ENCODE measurements around the gene AHCYL2.

The AHCYL2 gene

GRCh38 chr7:129210256-129210988, 14.4 kb upstream of the AHCYL2 start:
- Histone ChIP-seq H3K36me3 (ENCODE audit: low read length) (no peaks in the 10 kb centered on the region), H2AFZ (ENCODE audit: low read depth, low read length, severe bottlenecking) (no peak overlapping the region), H3K9ac (ENCODE audit: low read length) (no peak overlapping the region), H3K79me2 (ENCODE audit: insufficient read depth, low read length) (no peaks in the 10 kb centered on the region), H3K27me3 (ENCODE audit: low read length) (no peaks in the 10 kb centered on the region), H3K4me3 (ENCODE audit: insufficient read depth, low read length, poor library complexity, severe bottlenecking) (no peak overlapping the region), H3K9me2 (replicated peaks; ENCODE audit: insufficient read depth, low read length) (no peaks in the 10 kb centered on the region), H4K20me1 (ENCODE audit: low read depth, low read length) (no peaks in the 10 kb centered on the region), H3K27ac (ENCODE audit: low read depth, low read length) (no peak overlapping the region), H3F3A (ENCODE audit: insufficient read depth) (no peaks in the 10 kb centered on the region), H3K9me3 (ENCODE audit: insufficient read depth, low read length) (no peaks in the 10 kb centered on the region), H3K4me2 (ENCODE audit: low read depth, low read length, poor library complexity, severe bottlenecking) (no peak overlapping the region)
- TF ChIP-seq CTCF (IDR thresholded peaks at IDR 0.05; ENCODE audit: insufficient read depth, low read length, poor library complexity, severe bottlenecking) (peak; percentile 78), EZH2phosphoT487 (conservative IDR thresholded peaks at IDR 0.05; ENCODE audit: low read length) (no peak)

GRCh38 chr7:129210989-129211312, 13.9 kb upstream of the AHCYL2 start:
- Histone ChIP-seq H3K27ac (ENCODE audit: low read depth, low read length) (no peak overlapping the region), H3K27me3 (ENCODE audit: low read length) (no peaks in the 10 kb centered on the region), H3K9me2 (replicated peaks; ENCODE audit: insufficient read depth, low read length) (no peaks in the 10 kb centered on the region), H3K36me3 (ENCODE audit: low read length) (no peaks in the 10 kb centered on the region), H3F3A (ENCODE audit: insufficient read depth) (no peaks in the 10 kb centered on the region), H2AFZ (ENCODE audit: low read depth, low read length, severe bottlenecking) (peak overlapping the region; percentile 56), H3K9me3 (ENCODE audit: insufficient read depth, low read length) (no peaks in the 10 kb centered on the region), H4K20me1 (ENCODE audit: low read depth, low read length) (no peaks in the 10 kb centered on the region), H3K79me2 (ENCODE audit: insufficient read depth, low read length) (no peaks in the 10 kb centered on the region), H3K4me3 (ENCODE audit: insufficient read depth, low read length, poor library complexity, severe bottlenecking) (no peak overlapping the region), H3K4me2 (ENCODE audit: low read depth, low read length, poor library complexity, severe bottlenecking) (no peak overlapping the region), H3K9ac (ENCODE audit: low read length) (no peak overlapping the region)
- TF ChIP-seq CTCF (IDR thresholded peaks at IDR 0.05; ENCODE audit: insufficient read depth, low read length, poor library complexity, severe bottlenecking) (no peak), EZH2phosphoT487 (conservative IDR thresholded peaks at IDR 0.05; ENCODE audit: low read length) (no peak)

- no peak for TF ChIP-seq CTCF (IDR thresholded peaks at IDR 0.05; ENCODE audit: insufficient read depth, low read length, poor library complexity, severe bottlenecking)
- no peak overlapping the region for H3K4me3 ChIP-seq (ENCODE audit: insufficient read depth, low read length, poor library complexity, severe bottlenecking)
- H3F3A ChIP-seq (ENCODE audit: insufficient read depth), result no peaks in the 10 kb centered on the region
- H4K20me1 ChIP-seq (ENCODE audit: low read depth, low read length), result no peaks in the 10 kb centered on the region
- H3K9me3 ChIP-seq (ENCODE audit: insufficient read depth, low read length), result no peaks in the 10 kb centered on the region
- H3K9ac ChIP-seq (ENCODE audit: low read length), result no peak overlapping the region
- H3K27ac ChIP-seq (ENCODE audit: low read depth, low read length), result no peak overlapping the region
- no peaks in the 10 kb centered on the region for H3K36me3 ChIP-seq (ENCODE audit: low read length)
- no peak overlapping the region for H3K4me2 ChIP-seq (ENCODE audit: low read depth, low read length, poor library complexity, severe bottlenecking)
- peak overlapping the region; percentile 56 for H2AFZ ChIP-seq (ENCODE audit: low read depth, low read length, severe bottlenecking)
- no peaks in the 10 kb centered on the region for H3K79me2 ChIP-seq (ENCODE audit: insufficient read depth, low read length)
- H3K9me2 ChIP-seq (replicated peaks; ENCODE audit: insufficient read depth, low read length), result no peaks in the 10 kb centered on the region
- H3K27me3 ChIP-seq (ENCODE audit: low read length), result no peaks in the 10 kb centered on the region
Measured at GRCh38 chr7:129212126-129212525, 12.7 kb upstream of the AHCYL2 start.

Measured in SU-DHL-6 (cell line).